Naive thymus-derived CD4-positive, alpha-beta T cell (primary cell): ENCODE data around the gene GIPC2. TPM values are rescaled to one million over a fixed set of nuclear protein-coding genes. Genes with fewer than 3 reads are reported as not detected.

Source experiments
- ATAC-seq: fragments of 150-1000 bp; cut with Tn5 transposase; 2 replicates; pipeline ENCODE4 v1.10.0; 2021; ENCODE audit warnings: mild to moderate bottlenecking, moderate library complexity
- CTCF ChIA-PET: fragments of 350-600 bp; sonication (Branson Sonifier 250); formaldehyde crosslinking; loops from one replicate; lab custom pipeline; 2021; ENCODE audit warnings: antibody characterized with exemption; lab: Charles Lee
- POLR2A ChIA-PET: fragments of 350-600 bp; sonication (Branson Sonifier 250); formaldehyde crosslinking; loops from one replicate; lab custom pipeline; 2021; ENCODE audit warnings: antibody characterized with exemption, inconsistent platforms; lab: Charles Lee
- DNase-seq, 9 donors: peaks; one replicate each; pipeline versions ENCODE4 v3.0.0 to v3.0.0-alpha.2; 2020 to 2022; ENCODE audit warnings: mixed read lengths in 1 of 9
- H3K27ac ChIP-seq: one replicate; pipeline ENCODE4 v1.7.0; 2013; ENCODE audit warnings: mild to moderate bottlenecking, low read depth, low read length, moderate library complexity
- H3K27me3 ChIP-seq, 2 donors: one replicate each; pipeline ENCODE4 v1.7.0; 2013; ENCODE audit warnings: low read length in 2 of 2, mild to moderate bottlenecking in 2 of 2, moderate library complexity in 2 of 2; ENCODE audit not compliant: control insufficient read depth in 2 of 2, insufficient read depth in 2 of 2
- H3K36me3 ChIP-seq, 3 experiments: 1 replicate in 2 of 3; 2 replicates in 1 of 3; pipeline ENCODE4 v1.7.0; 2013; ENCODE audit warnings: low read length in 3 of 3, mild to moderate bottlenecking in 3 of 3, moderate library complexity in 1 of 3; ENCODE audit not compliant: insufficient read depth in 3 of 3, control insufficient read depth in 2 of 3
- H3K4me1 ChIP-seq, 2 donors: one replicate each; pipeline ENCODE4 v1.7.0; 2013; ENCODE audit warnings: low read length in 2 of 2, mild to moderate bottlenecking in 2 of 2, moderate library complexity in 1 of 2; ENCODE audit not compliant: control insufficient read depth in 2 of 2, insufficient read depth in 2 of 2
- H3K4me3 ChIP-seq: 2 replicates; pipeline ENCODE4 v1.7.0; 2013; ENCODE audit warnings: mild to moderate bottlenecking, low read length
- H3K9me3 ChIP-seq, 3 experiments: 1 replicate in 2 of 3; 2 replicates in 1 of 3; pipeline ENCODE4 v1.7.0; 2013; ENCODE audit warnings: low read length in 3 of 3; ENCODE audit not compliant: control insufficient read depth in 2 of 3
- H3K27ac Mint-ChIP-seq, 9 donors: one replicate each; pipeline ENCODE4 v1.8.0; 2020 to 2022; ENCODE audit warnings: mixed read lengths in 9 of 9, mild to moderate bottlenecking in 8 of 9, moderate library complexity in 5 of 9, inconsistent platforms in 2 of 9
- H3K27me3 Mint-ChIP-seq, 5 donors: one replicate each; pipeline ENCODE4 v1.8.0; 2021 to 2022; ENCODE audit warnings: mixed read lengths in 5 of 5, mild to moderate bottlenecking in 1 of 5
- H3K36me3 Mint-ChIP-seq, 5 donors: one replicate each; pipeline ENCODE4 v1.8.0; 2020 to 2022; ENCODE audit warnings: mixed read lengths in 5 of 5, mild to moderate bottlenecking in 3 of 5, inconsistent platforms in 1 of 5
- H3K4me1 Mint-ChIP-seq, 7 donors: one replicate each; pipeline ENCODE4 v1.8.0; 2020 to 2022; ENCODE audit warnings: mixed read lengths in 7 of 7, mild to moderate bottlenecking in 3 of 7, inconsistent platforms in 1 of 7
- H3K4me3 Mint-ChIP-seq, 10 donors: one replicate each; pipeline ENCODE4 v1.8.0; 2020 to 2022; ENCODE audit warnings: mild to moderate bottlenecking in 10 of 10, mixed read lengths in 10 of 10, moderate library complexity in 6 of 10, inconsistent platforms in 2 of 10
- H3K9me3 Mint-ChIP-seq, 11 donors: one replicate each; pipeline ENCODE4 v1.8.0; 2020 to 2022; ENCODE audit warnings: mixed read lengths in 11 of 11, mild to moderate bottlenecking in 4 of 11, inconsistent platforms in 1 of 11, moderate library complexity in 1 of 11
- intact Hi-C, 2 donors: fragments of 100-400 bp; cut with micrococcal nuclease; formaldehyde crosslinking; loops; one replicate each; pipeline ENCODE4 v1.15.1; 2023
- polyA plus RNA-seq, 2 donors: library from polyadenylated mRNA; unstranded; fragments of 300-500 nt; fragmentation: Illumina TruSeq; gene quantifications; one replicate each; pipeline ENCODE4 v1.2.3, GENCODE V29; 2021
- total RNA-seq, 6 experiments: library from RNA in 5 of 6; stranded (reverse) in 5 of 6; gene quantifications; 1 replicate in 5 of 6; 2 replicates in 1 of 6; pipeline ENCODE4 v1.2.3 and lab custom pipeline; 2021 to 2026

GIPC2 gene
- total and polyA plus RNA-seq, 7 experiments from 2014 or later: 0.05 to 0.60 (median 0.44) TPM; not detected in 3

- no peaks in the 10 kb centered on the region for H3K4me1 ChIP-seq
- Mint-ChIP-seq H3K27me3 (peaks cover 13 to 32% (median 14%) of the 10 kb centered on the region in 5 donors), H3K36me3 (no peaks in the 10 kb centered on the region), H3K27ac (peak overlapping the region in 2 of 9 donors; percentile 1 to 8), H3K4me3 (peak overlapping the region in 7 of 10 donors; percentile 12 to 60 (median 27)), H3K4me1 (peaks cover 13 to 21% (median 18%) of the 10 kb centered on the region in 7 donors), H3K9me3 (peaks cover 0 to 1% (median 0%) of the 10 kb centered on the region in 11 donors)
- DNase-seq (no peak), ATAC-seq (no peak)
- no peak overlapping the region for H3K27ac ChIP-seq
- intact Hi-C loops: loop anchor here in 1 of 2 donors (2.0 kb wide), 1 partner anchor 36 kb away; the partner anchor contains the start of gene DNAJB4
- no peak overlapping the region for H3K4me3 ChIP-seq
- no peaks in the 10 kb centered on the region for H3K9me3 ChIP-seq
- H3K36me3 ChIP-seq: no peaks in the 10 kb centered on the region
- ChIA-PET CTCF (no interaction called here), POLR2A (no interaction called here)
- peaks cover 0 to 1% of the 10 kb centered on the region in 2 donors for H3K27me3 ChIP-seq
These were observed 5.2 kb upstream of the GIPC2 start for GRCh38 chr1:78040484-78041089.

- Mint-ChIP-seq H3K36me3 (peaks cover 0 to 4% (median 0%) of the 10 kb centered on the region in 5 donors), H3K27me3 (peaks cover 35 to 55% (median 36%) of the 10 kb centered on the region in 5 donors), H3K27ac (no peak overlapping the region), H3K4me3 (no peak overlapping the region), H3K9me3 (peaks cover 0 to 1% (median 0%) of the 10 kb centered on the region in 11 donors), H3K4me1 (peaks cover 14 to 35% (median 27%) of the 10 kb centered on the region in 7 donors)
- CTCF ChIA-PET: interaction anchor here (1.1 kb wide), 1 partner anchor 15 kb away, joined by 3 read pairs; no protein-coding TSS in a partner anchor
- no peak for DNase-seq
- H3K36me3 ChIP-seq: no peaks in the 10 kb centered on the region
- POLR2A ChIA-PET: no interaction called here
- intact Hi-C loops: no loop called here
- H3K27ac ChIP-seq: no peak overlapping the region
- peaks cover 0 to 19% of the 10 kb centered on the region in 2 donors for H3K27me3 ChIP-seq
- H3K4me1 ChIP-seq: no peaks in the 10 kb centered on the region
- H3K9me3 ChIP-seq: no peaks in the 10 kb centered on the region
- no peak for ATAC-seq
- H3K4me3 ChIP-seq: no peak overlapping the region
These were observed 2.3 kb upstream of the GIPC2 start for GRCh38 chr1:78043436-78043835.

GRCh38 chr1:78044796-78045562 lies 787 bp upstream of the GIPC2 start:
- ChIA-PET POLR2A (interaction anchor here (0.7 to 1.6 kb wide), 2 partner anchors 41 to 67 kb away, joined by 3 to 6 read pairs; partner anchors contain the start of gene DNAJB4), CTCF (no interaction called here)
- intact Hi-C loops: loop anchor here in 1 of 2 donors (1.0 kb wide), 1 partner anchor 66 kb away; the partner anchor contains the start of gene FUBP1
- Histone ChIP-seq H3K27ac (no peak overlapping the region), H3K4me1 (no peaks in the 10 kb centered on the region), H3K36me3 (no peaks in the 10 kb centered on the region), H3K27me3 (peaks cover 0 to 19% of the 10 kb centered on the region in 2 donors), H3K4me3 (no peak overlapping the region), H3K9me3 (no peaks in the 10 kb centered on the region)
- H3K36me3 Mint-ChIP-seq: peaks cover 0 to 4% (median 0%) of the 10 kb centered on the region in 5 donors
- H3K9me3 Mint-ChIP-seq: peaks cover 0 to under 1% (median 0%) of the 10 kb centered on the region in 11 donors
- no peak for DNase-seq
- H3K4me3 Mint-ChIP-seq: peak overlapping the region; percentile 78 to 87 (median 83)
- peak; percentile 30 for ATAC-seq
- H3K27ac Mint-ChIP-seq: peak overlapping the region in 1 of 9 donors; percentile 51
- peaks cover 14 to 35% (median 27%) of the 10 kb centered on the region in 7 donors for H3K4me1 Mint-ChIP-seq
- H3K27me3 Mint-ChIP-seq: peaks cover 45 to 60% (median 48%) of the 10 kb centered on the region in 5 donors

GRCh38 chr1:78045563-78045925 lies 222 bp upstream of the GIPC2 start:
- H3K4me3 ChIP-seq: peak overlapping the region; percentile 59
- POLR2A ChIA-PET: interaction anchor here (1.6 kb wide), 1 partner anchor 41 kb away, joined by 6 read pairs; the partner anchor contains the start of gene DNAJB4

GRCh38 chr1:78047106-78047505 lies 1.3 kb downstream of the GIPC2 start:
- H3K27ac Mint-ChIP-seq: no peak overlapping the region
- CTCF ChIA-PET: interaction anchor here (0.6 to 0.7 kb wide), 2 partner anchors 35 to 250 kb away, joined by 3 read pairs; no protein-coding TSS in a partner anchor
- Histone ChIP-seq H3K9me3 (no peaks in the 10 kb centered on the region), H3K27me3 (peaks cover 0 to 19% of the 10 kb centered on the region in 2 donors), H3K4me1 (no peaks in the 10 kb centered on the region), H3K4me3 (no peak overlapping the region), H3K36me3 (no peaks in the 10 kb centered on the region), H3K27ac (no peak overlapping the region)
- H3K4me3 Mint-ChIP-seq: peak overlapping the region in 6 of 10 donors; percentile 78 to 87 (median 82)
- no peak for DNase-seq
- POLR2A ChIA-PET: interaction anchor here (1.4 kb wide), 1 partner anchor 69 kb away, joined by 3 read pairs; the partner anchor contains the start of gene FUBP1
- peaks cover 0 to 4% (median 0%) of the 10 kb centered on the region in 5 donors for H3K36me3 Mint-ChIP-seq
- H3K4me1 Mint-ChIP-seq: peaks cover 6 to 26% (median 19%) of the 10 kb centered on the region in 7 donors
- H3K27me3 Mint-ChIP-seq: peaks cover 45 to 60% (median 51%) of the 10 kb centered on the region in 5 donors
- ATAC-seq: no peak
- intact Hi-C loops: no loop called here
- no peaks in the 10 kb centered on the region for H3K9me3 Mint-ChIP-seq

More at GRCh38 chr1:78045563-78045925, 222 bp upstream of the GIPC2 start:
- Mint-ChIP-seq H3K27ac (peak overlapping the region in 1 of 9 donors; percentile 51), H3K36me3 (peaks cover 0 to 4% (median 0%) of the 10 kb centered on the region in 5 donors), H3K27me3 (peaks cover 45 to 60% (median 50%) of the 10 kb centered on the region in 5 donors), H3K4me3 (peak overlapping the region; percentile 78 to 87 (median 83)), H3K9me3 (no peaks in the 10 kb centered on the region), H3K4me1 (peaks cover 10 to 32% (median 24%) of the 10 kb centered on the region in 7 donors)
- DNase-seq (no peak), ATAC-seq (peak; percentile 35)
- H3K9me3 ChIP-seq: no peaks in the 10 kb centered on the region
- peaks cover 0 to 19% of the 10 kb centered on the region in 2 donors for H3K27me3 ChIP-seq
- intact Hi-C loops: loop anchor here in 1 of 2 donors (1.0 kb wide), 1 partner anchor 66 kb away; the partner anchor contains the start of gene FUBP1
- H3K36me3 ChIP-seq: no peaks in the 10 kb centered on the region
- CTCF ChIA-PET: no interaction called here
- H3K27ac ChIP-seq: no peak overlapping the region
- no peaks in the 10 kb centered on the region for H3K4me1 ChIP-seq

DNA sequence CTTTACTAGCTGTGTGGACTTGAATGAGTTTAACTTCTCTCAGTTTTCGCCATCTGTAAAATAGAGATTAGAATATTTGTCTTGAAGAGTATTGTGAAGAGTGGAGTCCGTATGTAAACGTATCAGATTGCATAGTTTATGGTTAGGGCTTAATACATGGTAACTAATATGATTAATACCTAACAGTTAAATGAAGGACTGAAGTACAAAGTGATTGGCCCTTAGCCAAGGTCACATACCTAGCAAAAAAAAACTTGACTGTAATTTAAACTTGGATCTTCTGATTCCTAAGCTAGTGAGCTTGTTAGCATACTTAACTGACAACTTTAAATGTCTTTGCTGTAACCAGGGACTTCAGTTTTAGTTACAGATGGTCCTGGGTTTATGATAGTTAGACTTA lies 1.9 kb downstream of the GIPC2 start:
- Histone ChIP-seq H3K9me3 (no peaks in the 10 kb centered on the region), H3K27me3 (peaks cover 0 to 19% of the 10 kb centered on the region in 2 donors), H3K4me1 (no peaks in the 10 kb centered on the region), H3K27ac (no peak overlapping the region), H3K36me3 (no peaks in the 10 kb centered on the region), H3K4me3 (no peak overlapping the region)
- ChIA-PET CTCF (interaction anchor here (0.6 kb wide), 1 partner anchor 250 kb away, joined by 3 read pairs; no protein-coding TSS in a partner anchor), POLR2A (interaction anchor here (1.4 kb wide), 1 partner anchor 69 kb away, joined by 3 read pairs; the partner anchor contains the start of gene FUBP1)
- H3K4me1 Mint-ChIP-seq: peaks cover 6 to 26% (median 19%) of the 10 kb centered on the region in 7 donors
- H3K4me3 Mint-ChIP-seq: peak overlapping the region in 4 of 10 donors; percentile 26 to 78 (median 40)
- intact Hi-C loops: no loop called here
- no peak for DNase-seq
- H3K9me3 Mint-ChIP-seq: no peaks in the 10 kb centered on the region
- H3K27ac Mint-ChIP-seq: no peak overlapping the region
- peaks cover 45 to 59% (median 51%) of the 10 kb centered on the region in 5 donors for H3K27me3 Mint-ChIP-seq
- peaks cover 0 to 4% (median 0%) of the 10 kb centered on the region in 5 donors for H3K36me3 Mint-ChIP-seq
- no peak for ATAC-seq
